HepG2 (cell line): ENCODE measurements around the gene KHK. TPM values are rescaled to one million over a fixed set of nuclear protein-coding genes. Genes with fewer than 3 reads are reported as not detected.
A peak's percentile ranks its signal among the peaks of the same experiment; 100 is the strongest.

Source experiments
- CSRNP2 ChIP-seq: sonication (generic); formaldehyde crosslinking; conservative IDR thresholded peaks from 2 replicates; pipeline ENCODE4 v1.8.0; 2022; ENCODE audit warnings: low read depth, missing genetic modification reagents
- CTCF ChIP-seq: sonication (generic); formaldehyde crosslinking; IDR thresholded peaks from 2 replicates; pipeline ENCODE4 v1.5.0; 2020; ENCODE audit warnings: mild to moderate bottlenecking, missing genetic modification reagents, moderate library complexity
- ELK4 ChIP-seq: sonication (generic); formaldehyde crosslinking; IDR thresholded peaks from 2 replicates; pipeline ENCODE4 v1.9.0; 2021; ENCODE audit warnings: missing genetic modification reagents, borderline replicate concordance
- GFI1 ChIP-seq: sonication (generic); formaldehyde crosslinking; IDR thresholded peaks from 2 replicates; pipeline ENCODE4 v1.5.0; 2020; ENCODE audit warnings: missing genetic modification reagents, mild to moderate bottlenecking, borderline replicate concordance
- JUNB ChIP-seq: sonication (generic); formaldehyde crosslinking; IDR thresholded peaks from 2 replicates; pipeline ENCODE4 v1.8.0; 2022; ENCODE audit warnings: missing genetic modification reagents, mild to moderate bottlenecking, borderline replicate concordance
- RERE ChIP-seq: IDR thresholded peaks from 2 replicates; pipeline ENCODE4 v1.6.1; 2016; ENCODE audit warnings: low read depth, missing genetic modification reagents, missing compliant biosample characterization
- SMAD3 ChIP-seq: sonication (generic); formaldehyde crosslinking; IDR thresholded peaks from 2 replicates; pipeline ENCODE4 v1.4.0; 2020; ENCODE audit warnings: missing genetic modification reagents
- SNAPC5 ChIP-seq: sonication (generic); formaldehyde crosslinking; IDR thresholded peaks from 2 replicates; pipeline ENCODE4 v1.8.1; 2023; ENCODE audit warnings: mild to moderate bottlenecking, missing genetic modification reagents, borderline replicate concordance
- STAT5B ChIP-seq: sonication (generic); formaldehyde crosslinking; IDR thresholded peaks from 2 replicates; pipeline ENCODE4 v1.4.0; 2020; ENCODE audit warnings: missing genetic modification reagents
- ZNF687 ChIP-seq: sonication (generic); formaldehyde crosslinking; IDR thresholded peaks from 2 replicates; pipeline ENCODE4 v1.5.1; 2020; ENCODE audit warnings: mild to moderate bottlenecking, missing genetic modification reagents, moderate library complexity
- polyA plus RNA-seq, 8 experiments: library from polyadenylated mRNA; depleted of rRNA in 3 of 8; stranded (reverse) in 7 of 8; unstranded in 1 of 8; fragments of >200 nt; fragmentation: Illumina TruSeq in 4 of 8; extraction: Trizol in 4 of 8; gene quantifications; 2 replicates each; pipeline versions ENCODE4 v1.2.1 to v1.2.3, GENCODE V29; 2011 to 2016; ENCODE audit warnings: low read depth in 4 of 8, missing spikeins in 1 of 8, mixed read lengths in 1 of 8; ENCODE audit not compliant: insufficient read depth in 1 of 8
- total RNA-seq, 5 experiments: library from RNA; depleted of rRNA; stranded (reverse); fragments of >200 nt; fragmentation: Illumina TruSeq; extraction: Trizol; gene quantifications; 2 replicates each; pipeline ENCODE4 v1.2.3, GENCODE V29; 2016; ENCODE audit warnings: low read depth in 1 of 5

The KHK gene
- total and polyA plus RNA-seq, 2 of the 13 experiments (the other 11 are each of a cell fraction or from before 2014, with no cell fraction given), result 40.9 to 99.2 TPM

- peak; percentile 94 for TF ChIP-seq GFI1 (CRISPR knock-in tag)
- TF ChIP-seq CSRNP2, result no peak
- TF ChIP-seq SMAD3 (CRISPR knock-in tag), result no peak
- TF ChIP-seq RERE (CRISPR knock-in tag), result peak; percentile 47; the same call in 1 of the 2 replicates
- no peak for TF ChIP-seq JUNB
- TF ChIP-seq SNAPC5 (CRISPR knock-in tag), result no peak
- peak; percentile 60 for TF ChIP-seq CTCF (CRISPR knock-in tag)
- TF ChIP-seq ZNF687, result peak; percentile 29; the same call in 1 of the 2 replicates
- TF ChIP-seq ELK4 (CRISPR knock-in tag), result no peak
- TF ChIP-seq STAT5B (CRISPR knock-in tag), result peak; percentile 83; the same call in 1 of the 2 replicates
Measured at GRCh38 chr2:27093430-27094352, 7.1 kb downstream of the KHK start (continued).
